Adipocyte (in vitro differentiated cells): ENCODE measurements around the gene SLC7A6OS.

Experiments used
- DNase-seq: peaks from one replicate; pipeline ENCODE4 v3.0.0-alpha.2; 2015; ENCODE audit warnings: low read depth
- H3K27me3 ChIP-seq: replicated peaks from 2 replicates; pipeline ENCODE4 v1.7.0; 2013; ENCODE audit warnings: mild to moderate bottlenecking, low read length, moderate library complexity; ENCODE audit not compliant: control insufficient read depth, insufficient read depth
- H3K36me3 ChIP-seq: 2 replicates; pipeline ENCODE4 v1.7.0; 2013; ENCODE audit warnings: low read length, mild to moderate bottlenecking, moderate library complexity; ENCODE audit not compliant: control insufficient read depth, insufficient read depth, severe bottlenecking
- H3K4me1 ChIP-seq: 2 replicates; pipeline ENCODE4 v1.7.0; 2013; ENCODE audit warnings: mild to moderate bottlenecking, low read length, moderate library complexity; ENCODE audit not compliant: control insufficient read depth, insufficient read depth
- H3K4me3 ChIP-seq: 2 replicates; pipeline ENCODE4 v1.7.0; 2013; ENCODE audit warnings: mild to moderate bottlenecking, low read length, moderate library complexity
- H3K9ac ChIP-seq: 2 replicates; pipeline ENCODE4 v1.7.0; 2013; ENCODE audit warnings: mild to moderate bottlenecking, low read length, moderate library complexity
- H3K9me3 ChIP-seq: 2 replicates; pipeline ENCODE4 v1.7.0; 2013; ENCODE audit warnings: mild to moderate bottlenecking, low read length, moderate library complexity; ENCODE audit not compliant: control insufficient read depth

The SLC7A6OS gene

DNA sequence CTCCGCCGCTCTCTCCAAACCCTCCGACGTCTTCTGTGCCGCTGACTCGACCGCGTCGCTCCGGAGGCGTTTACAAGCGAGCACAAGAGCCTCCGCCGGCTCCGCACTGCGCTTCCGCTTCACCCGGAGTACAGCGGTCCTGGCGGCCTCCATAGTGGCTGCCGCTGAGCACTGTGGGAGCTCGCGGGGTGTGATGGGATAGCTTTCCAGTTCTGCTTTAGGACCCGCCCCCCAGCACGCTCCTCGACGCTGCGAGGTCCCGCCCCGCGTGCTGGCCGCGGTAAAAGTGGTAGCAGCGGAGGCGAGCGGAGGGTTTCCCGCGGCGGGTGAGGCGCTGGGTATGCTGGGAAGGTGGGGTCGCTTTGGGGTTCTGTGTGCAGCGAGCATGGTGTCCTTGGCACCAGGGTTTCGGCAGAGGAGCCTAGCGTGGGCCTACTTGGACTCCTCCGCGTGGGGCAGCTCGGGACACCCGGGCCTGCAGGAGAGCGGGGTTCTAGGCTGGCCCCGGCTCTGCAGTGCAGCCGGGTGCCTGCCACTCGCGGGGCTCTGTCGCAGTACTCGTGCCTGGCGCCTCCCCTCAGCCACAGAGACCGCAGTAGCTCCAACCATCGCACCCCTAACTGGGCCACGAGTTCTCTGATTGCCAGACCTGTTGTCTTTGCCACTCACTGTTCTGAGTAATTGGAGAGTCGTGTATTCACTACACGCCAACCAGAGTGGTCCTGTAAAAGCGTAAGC, at the start of gene SLC7A6OS, which contains the start of gene PRMT7:
Gene SLC7A6OS, minus strand, starts transcription at position 173 of the 738 bp plus-strand sequence. Its CDS starts 20 bp downstream, at position 153.
Gene PRMT7, plus strand, starts transcription at position 246 of the 738 bp plus-strand sequence. CDS start 4,961 bp downstream, outside the sequence.
- Histone ChIP-seq H3K4me1 (peaks cover 15% of the 10 kb centered on the region), H3K9ac (peak within 1 kb of the TSS; percentile 94), H3K4me3 (peak within 1 kb of the TSS; percentile 94), H3K27me3 (no peaks in the 10 kb centered on the region), H3K9me3 (no peaks in the 10 kb centered on the region), H3K36me3 (peaks cover 24% of the 10 kb centered on the region)
- peak; percentile 97 for DNase-seq

DNA sequence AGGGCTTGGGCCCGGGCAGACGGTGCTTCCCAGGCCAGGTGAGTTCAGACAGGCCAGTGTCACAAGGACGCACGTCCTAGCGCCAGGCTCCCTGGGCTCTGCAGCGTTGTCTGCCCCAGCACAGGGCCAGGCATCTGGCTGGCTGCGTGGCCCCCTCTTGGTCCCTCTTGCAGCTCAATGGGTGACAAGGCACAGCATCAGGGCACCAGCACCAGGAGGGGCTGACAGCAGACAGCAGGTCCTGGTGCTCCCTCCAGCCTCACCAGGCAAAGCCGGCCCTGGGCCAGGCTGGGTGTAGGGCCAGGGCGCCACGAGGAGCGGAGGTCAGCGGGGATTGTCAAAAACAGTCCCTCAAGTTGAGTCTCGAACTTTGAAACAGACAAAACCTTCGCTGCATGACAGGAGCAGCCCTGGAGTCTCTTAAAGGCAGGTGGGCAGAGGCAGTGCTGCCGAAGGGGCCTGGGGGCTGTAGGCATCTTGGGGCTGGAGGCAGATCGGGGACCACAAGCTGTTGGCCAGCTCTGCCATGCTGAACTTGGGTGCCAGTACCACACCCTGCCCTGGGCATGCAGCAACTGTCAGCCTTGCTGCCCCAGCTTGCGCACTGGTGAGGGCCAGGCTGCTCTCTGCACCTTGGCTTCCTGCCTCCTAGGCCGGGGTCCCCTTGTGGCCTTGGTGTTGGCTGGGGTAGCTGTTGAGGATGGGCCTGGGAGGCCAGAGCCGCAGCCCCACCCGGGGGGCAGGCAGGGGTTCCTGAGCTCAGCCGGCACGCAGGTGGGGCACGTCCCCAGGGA, 48.8 kb upstream of the SLC7A6OS start:
- Histone ChIP-seq H3K9ac (no peak overlapping the region), H3K27me3 (no peaks in the 10 kb centered on the region), H3K36me3 (peaks cover 40% of the 10 kb centered on the region), H3K4me3 (no peak overlapping the region), H3K4me1 (peaks cover 5% of the 10 kb centered on the region), H3K9me3 (no peaks in the 10 kb centered on the region)
- DNase-seq, result no peak

DNA sequence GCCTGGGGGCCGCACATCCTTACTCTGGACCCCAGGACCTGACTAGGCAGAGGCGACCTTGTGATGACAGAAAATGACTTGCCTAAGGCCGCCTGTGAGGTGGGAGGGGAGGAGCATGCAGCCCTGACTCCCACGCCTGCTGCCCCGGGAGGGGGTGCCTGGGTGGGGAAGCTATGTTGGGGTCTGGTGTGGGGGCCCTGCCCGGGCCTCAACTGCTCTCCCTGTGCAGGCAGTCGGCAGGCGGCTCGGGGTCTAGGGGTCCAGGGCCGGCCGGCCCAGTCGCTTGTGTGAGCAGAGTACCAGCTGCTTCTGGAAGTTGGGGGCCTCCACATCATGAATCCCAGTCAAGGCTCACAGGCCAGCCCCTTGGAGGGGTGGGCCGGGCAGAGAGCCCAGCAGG, 48.2 kb upstream of the SLC7A6OS start:
- H3K36me3 ChIP-seq, result peaks cover 46% of the 10 kb centered on the region
- no peaks in the 10 kb centered on the region for H3K27me3 ChIP-seq
- no peak overlapping the region for H3K4me3 ChIP-seq
- no peaks in the 10 kb centered on the region for H3K4me1 ChIP-seq
- no peak for DNase-seq
- H3K9ac ChIP-seq, result no peak overlapping the region
- no peaks in the 10 kb centered on the region for H3K9me3 ChIP-seq

DNA sequence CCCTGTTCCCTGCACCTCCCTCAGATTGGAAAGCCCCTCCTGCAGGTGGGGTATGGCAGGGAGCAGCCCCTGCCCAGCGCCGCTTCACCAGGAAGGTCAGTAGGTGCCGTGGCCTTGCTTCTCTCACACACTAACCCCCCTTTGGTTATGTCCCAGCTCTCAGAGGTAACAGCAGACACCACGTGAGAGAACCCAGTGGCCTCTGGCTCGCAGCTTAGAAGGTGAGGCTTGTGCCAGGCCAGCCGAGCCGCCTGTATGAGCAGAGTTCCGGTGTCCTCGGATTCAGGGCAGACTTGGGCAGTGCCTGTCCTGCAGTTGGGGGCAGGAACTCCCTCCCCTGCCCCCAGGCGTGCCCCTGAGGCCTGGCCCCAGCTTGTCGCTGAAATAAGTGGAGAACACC, 47.2 kb upstream of the SLC7A6OS start:
- Histone ChIP-seq H3K9me3 (no peaks in the 10 kb centered on the region), H3K4me1 (no peaks in the 10 kb centered on the region), H3K27me3 (no peaks in the 10 kb centered on the region), H3K36me3 (peaks cover 57% of the 10 kb centered on the region), H3K4me3 (no peak overlapping the region), H3K9ac (no peak overlapping the region)
- no peak for DNase-seq

DNA sequence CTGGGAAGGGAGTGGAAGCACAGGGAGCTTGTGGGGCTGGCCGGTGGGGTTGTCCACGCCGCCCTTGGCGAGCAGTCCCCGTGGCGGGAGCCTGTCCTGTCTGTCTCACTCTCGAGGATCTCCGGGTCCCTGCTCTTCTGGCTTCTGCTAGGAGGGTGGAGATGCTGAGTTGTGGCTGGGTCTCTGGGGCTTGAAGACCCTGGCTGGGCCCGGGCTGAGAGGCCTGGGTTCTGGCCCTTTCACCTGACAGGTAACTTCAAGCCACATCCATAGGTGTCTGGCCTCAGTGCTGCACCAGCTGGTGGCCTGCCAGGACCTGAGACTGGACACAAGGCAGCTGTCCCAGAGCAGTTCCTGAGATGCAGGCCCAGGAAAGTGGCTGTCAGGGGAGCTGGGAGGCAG, 46.8 kb upstream of the SLC7A6OS start:
- no peaks in the 10 kb centered on the region for H3K4me1 ChIP-seq
- peaks cover 61% of the 10 kb centered on the region for H3K36me3 ChIP-seq

DNA sequence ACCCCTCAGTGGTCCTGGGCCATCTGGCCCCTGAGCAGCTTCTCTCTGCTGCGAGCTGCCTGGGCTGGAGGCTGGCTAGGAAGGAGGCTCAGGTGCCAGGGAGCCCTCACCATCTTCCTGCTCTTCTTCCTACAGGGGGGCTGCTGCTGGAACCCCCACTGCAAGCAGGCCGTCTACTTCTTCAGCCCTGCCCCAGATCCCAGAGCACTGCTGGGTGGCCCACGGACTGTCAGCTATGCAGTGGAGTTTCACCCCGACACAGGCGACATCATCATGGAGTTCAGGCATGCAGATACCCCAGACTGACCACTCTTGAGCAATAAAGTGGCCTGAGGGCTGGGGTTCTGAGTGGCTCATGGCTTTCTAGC, 46.2 kb upstream of the SLC7A6OS start:
- H3K36me3 ChIP-seq, result peaks cover 67% of the 10 kb centered on the region
- no peak overlapping the region for H3K4me3 ChIP-seq
- DNase-seq, result no peak
- no peak overlapping the region for H3K9ac ChIP-seq
- H3K27me3 ChIP-seq, result no peaks in the 10 kb centered on the region
- H3K4me1 ChIP-seq, result no peaks in the 10 kb centered on the region
- H3K9me3 ChIP-seq, result no peaks in the 10 kb centered on the region

More for the DNA sequence above, 46.8 kb upstream of the SLC7A6OS start:
- Histone ChIP-seq H3K27me3 (no peaks in the 10 kb centered on the region), H3K9ac (no peak overlapping the region), H3K4me3 (no peak overlapping the region), H3K9me3 (no peaks in the 10 kb centered on the region)
- no peak for DNase-seq

DNA sequence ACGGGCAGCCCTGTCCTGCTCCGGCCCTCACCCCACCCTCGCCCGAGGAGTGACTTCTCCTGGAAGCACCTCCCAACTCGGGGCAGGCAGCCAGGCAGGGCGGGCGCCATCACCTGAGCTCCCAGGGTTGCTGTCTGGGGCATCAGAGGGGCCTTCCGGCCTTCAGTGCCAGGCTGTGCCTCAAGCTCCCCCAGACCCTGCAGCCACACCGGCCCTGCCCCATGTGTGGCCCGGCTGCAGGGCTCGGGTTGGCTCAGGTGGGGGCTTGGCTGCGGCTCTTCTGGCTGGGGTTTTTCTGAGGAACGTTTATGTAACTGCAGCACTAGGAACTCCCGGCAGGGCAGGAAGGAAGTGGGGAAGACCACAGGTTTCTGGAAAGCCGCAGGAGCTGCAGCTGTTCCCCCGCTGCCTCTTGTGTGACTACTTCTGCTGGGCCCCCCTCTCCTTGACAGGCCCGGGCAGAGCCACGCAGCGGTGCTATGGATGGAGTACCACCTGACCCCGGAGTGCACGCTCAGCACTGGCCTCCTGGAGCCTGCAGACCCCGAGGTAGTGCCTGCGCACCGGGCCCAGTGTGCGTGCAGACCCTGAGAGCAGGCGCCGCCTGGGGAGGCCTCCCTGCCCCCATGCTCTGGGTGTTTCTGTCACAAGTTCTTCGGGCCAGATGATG, 45.6 kb upstream of the SLC7A6OS start:
- Histone ChIP-seq H3K9me3 (no peaks in the 10 kb centered on the region), H3K4me1 (no peaks in the 10 kb centered on the region), H3K9ac (no peak overlapping the region), H3K36me3 (peaks cover 72% of the 10 kb centered on the region), H3K27me3 (no peaks in the 10 kb centered on the region), H3K4me3 (no peak overlapping the region)
- DNase-seq, result no peak

- H3K4me1 ChIP-seq, result no peaks in the 10 kb centered on the region
- no peak overlapping the region for H3K4me3 ChIP-seq
- peaks cover 77% of the 10 kb centered on the region for H3K36me3 ChIP-seq
- no peaks in the 10 kb centered on the region for H3K27me3 ChIP-seq
- no peak overlapping the region for H3K9ac ChIP-seq
- no peak for DNase-seq
- H3K9me3 ChIP-seq, result no peaks in the 10 kb centered on the region
Observed at GRCh38 chr16:68355447-68356248, 44.9 kb upstream of the SLC7A6OS start.

DNA sequence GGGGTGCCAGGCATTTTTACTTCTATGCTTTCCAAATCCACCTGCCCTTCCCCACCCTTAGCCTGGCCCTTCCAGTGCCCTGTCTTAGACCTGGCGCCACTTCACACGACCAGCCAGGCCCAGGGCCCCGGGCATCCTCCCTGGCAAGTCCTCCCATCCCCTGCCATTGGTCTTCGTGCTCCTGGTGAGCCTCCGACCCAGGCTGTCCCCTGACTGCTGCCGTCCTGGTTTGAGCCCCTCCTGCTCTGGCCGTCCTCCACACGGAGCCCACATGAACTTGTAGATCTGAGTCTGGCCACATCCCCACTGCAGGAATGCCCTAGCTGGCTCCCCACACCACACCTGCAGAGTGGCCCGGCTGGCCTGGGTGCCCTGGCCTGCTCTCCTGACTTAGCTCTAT, 44.1 kb upstream of the SLC7A6OS start:
- Histone ChIP-seq H3K9me3 (no peaks in the 10 kb centered on the region), H3K36me3 (peaks cover 85% of the 10 kb centered on the region), H3K4me1 (no peaks in the 10 kb centered on the region), H3K4me3 (no peak overlapping the region), H3K9ac (no peak overlapping the region), H3K27me3 (no peaks in the 10 kb centered on the region)
- DNase-seq, result no peak

GRCh38 chr16:68353366-68353765, 42.6 kb upstream of the SLC7A6OS start:
- H3K4me3 ChIP-seq, result no peak overlapping the region
- peaks cover 95% of the 10 kb centered on the region for H3K36me3 ChIP-seq
- H3K27me3 ChIP-seq, result no peaks in the 10 kb centered on the region
- no peaks in the 10 kb centered on the region for H3K9me3 ChIP-seq
- H3K4me1 ChIP-seq, result no peaks in the 10 kb centered on the region
- DNase-seq, result no peak
- no peak overlapping the region for H3K9ac ChIP-seq
